Activated CD8-positive, alpha-beta memory T cell treated with anti-CD3 and anti-CD28 coated beads, Interleukin-2, amount 50 U/mL, for 1 hour (primary cell): ENCODE results near the gene ATG7.
"Not testable (repeated sequence)": the region's sequence is repeated elsewhere in the genome, so short reads cannot be mapped to it uniquely, and the experiment has no call there.

Source experiments
- DNase-seq: peaks from one replicate; pipeline ENCODE4 v3.0.0-alpha.2; 2020; ENCODE audit errors: extremely low read depth

The ATG7 gene

GRCh38 chr3:11461226-11461625 is 189.0 kb downstream of the ATG7 start:
- DNase-seq: no peak

GRCh38 chr3:11462673-11463072 is 190.5 kb downstream of the ATG7 start:
- DNase-seq: not testable (repeated sequence)

- no peak for DNase-seq
Observed at GRCh38 chr3:11463591-11463990, 191.4 kb downstream of the ATG7 start.

- DNase-seq: no peak
Observed at GRCh38 chr3:11464356-11464755, 192.2 kb downstream of the ATG7 start.

- DNase-seq: no peak
Observed at GRCh38 chr3:11465744-11466616, 193.8 kb downstream of the ATG7 start.

GRCh38 chr3:11467875-11468274 is 195.7 kb downstream of the ATG7 start:
- DNase-seq: no peak

GRCh38 chr3:11470031-11470853 is 198.0 kb downstream of the ATG7 start:
- no peak for DNase-seq

GRCh38 chr3:11475324-11475723 is 203.1 kb downstream of the ATG7 start:
- DNase-seq: no peak

- DNase-seq: no peak
Observed at GRCh38 chr3:11476735-11477144, 204.5 kb downstream of the ATG7 start.

- no peak for DNase-seq
Observed at GRCh38 chr3:11477407-11477911, 205.3 kb downstream of the ATG7 start.

GRCh38 chr3:11478167-11478566 is 206.0 kb downstream of the ATG7 start:
- no peak for DNase-seq

- no peak for DNase-seq
Observed at GRCh38 chr3:11479221-11479620, 207.0 kb downstream of the ATG7 start.

GRCh38 chr3:11480663-11481298 is 208.6 kb downstream of the ATG7 start:
- DNase-seq: no peak

- no peak for DNase-seq
Observed at GRCh38 chr3:11481556-11481955, 209.4 kb downstream of the ATG7 start.

GRCh38 chr3:11482021-11482420 is 209.8 kb downstream of the ATG7 start:
- no peak for DNase-seq

GRCh38 chr3:11488356-11488755 is 216.2 kb downstream of the ATG7 start:
- DNase-seq: not testable (repeated sequence)

- no peak for DNase-seq
Observed at GRCh38 chr3:11494131-11494916, 222.1 kb downstream of the ATG7 start.

- no peak for DNase-seq
Observed at GRCh38 chr3:11495948-11496557, 223.9 kb downstream of the ATG7 start.

GRCh38 chr3:11498177-11498576 is 226.0 kb downstream of the ATG7 start:
- no peak for DNase-seq

GRCh38 chr3:11498646-11499045 is 226.4 kb downstream of the ATG7 start:
- DNase-seq: no peak

GRCh38 chr3:11499144-11499543 is 226.9 kb downstream of the ATG7 start:
- no peak for DNase-seq
